EH (cell line): ENCODE measurements around the gene CLEC16A.
"Not testable (repeated sequence)": the region's sequence is repeated elsewhere in the genome, so short reads cannot be mapped to it uniquely, and the experiment has no call there.

Experiments used
- DNase-seq: peaks from one replicate; pipeline ENCODE4 v3.0.0-alpha.2; 2015; ENCODE audit warnings: low read depth

CLEC16A gene

GRCh38 chr16:10941127-10941933, 3.0 kb upstream of the CLEC16A start:
- no peak for DNase-seq

GRCh38 chr16:10941935-10942351, 2.4 kb upstream of the CLEC16A start:
- not testable (repeated sequence) for DNase-seq

GRCh38 chr16:10942352-10943063, 1.9 kb upstream of the CLEC16A start, which contains the start of gene DEXI:
DEXI (minus strand) TSS chr16:10942468; CDS start chr16:10942005, 463 bp downstream.
- DNase-seq, result peak; percentile 90

GRCh38 chr16:10943064-10943353, 1.4 kb upstream of the CLEC16A start:
- no peak for DNase-seq

GRCh38 chr16:10945065-10945787, 862 bp downstream of the CLEC16A start:
- DNase-seq, result no peak

GRCh38 chr16:10946308-10946707, 1.9 kb downstream of the CLEC16A start:
- peak; percentile 29 for DNase-seq

GRCh38 chr16:10947211-10947787, 2.9 kb downstream of the CLEC16A start:
- no peak for DNase-seq

- DNase-seq, result peak; percentile 80
These were observed 5.1 kb downstream of the CLEC16A start for GRCh38 chr16:10949424-10949970.

- no peak for DNase-seq
These were observed 6.0 kb downstream of the CLEC16A start for GRCh38 chr16:10950393-10950792.

- no peak for DNase-seq
These were observed 6.7 kb downstream of the CLEC16A start for GRCh38 chr16:10951026-10951425.

- DNase-seq, result no peak
These were observed 10.5 kb downstream of the CLEC16A start for GRCh38 chr16:10954903-10955302.

- DNase-seq, result peak; percentile 69
These were observed 13.6 kb downstream of the CLEC16A start for GRCh38 chr16:10957771-10958482.

- DNase-seq, result peak; percentile 60
These were observed 14.8 kb downstream of the CLEC16A start for GRCh38 chr16:10959161-10959560.

GRCh38 chr16:10961231-10961630, 16.9 kb downstream of the CLEC16A start:
- DNase-seq, result peak; percentile 93

- DNase-seq, result peak; percentile 88
These were observed 19.9 kb downstream of the CLEC16A start for GRCh38 chr16:10964039-10964890.

GRCh38 chr16:10964891-10965326, 20.5 kb downstream of the CLEC16A start:
- DNase-seq, result no peak

GRCh38 chr16:10965440-10966061, 21.2 kb downstream of the CLEC16A start:
- no peak for DNase-seq

- no peak for DNase-seq
These were observed 21.8 kb downstream of the CLEC16A start for GRCh38 chr16:10966129-10966528.

GRCh38 chr16:10966559-10966958, 22.2 kb downstream of the CLEC16A start:
- not testable (repeated sequence) for DNase-seq

- DNase-seq, result no peak
These were observed 23.6 kb downstream of the CLEC16A start for GRCh38 chr16:10967986-10968385.
